ENCODE data around the gene KIF26B.

Gene KIF26B

DNA sequence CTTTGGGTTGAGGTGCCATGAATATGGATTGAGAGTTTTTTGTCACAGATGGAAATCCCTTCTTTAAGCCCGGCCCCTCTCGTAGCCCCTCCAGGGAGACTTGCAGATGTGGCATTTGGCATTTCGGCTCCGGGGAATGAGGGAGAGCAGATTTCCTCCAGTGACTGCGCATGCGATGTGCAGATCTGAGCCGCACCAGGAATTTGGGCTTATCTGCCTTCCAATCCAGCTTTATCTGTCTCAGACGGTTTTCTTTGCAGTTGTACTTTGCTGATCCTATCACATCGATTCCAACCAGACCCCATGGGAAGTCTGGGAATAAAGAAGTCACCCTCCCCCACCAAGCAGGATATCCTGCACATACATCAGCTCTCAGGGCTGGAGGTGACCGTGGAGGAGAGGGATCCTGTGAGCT, 11.7 kb downstream of the KIF26B start:
- no peak for DNase-seq (ENCODE audit: low spot score)
- no peak overlapping the region for H3K27ac ChIP-seq
- ChIA-PET POLR2A (ENCODE audit: low non-redundant PET) (no interaction called here), CTCF (interaction anchor here (1.2 kb wide), 1 partner anchor 11 kb away, joined by 6 read pairs; no protein-coding TSS in a partner anchor)
- TF ChIP-seq, protein P1, sequence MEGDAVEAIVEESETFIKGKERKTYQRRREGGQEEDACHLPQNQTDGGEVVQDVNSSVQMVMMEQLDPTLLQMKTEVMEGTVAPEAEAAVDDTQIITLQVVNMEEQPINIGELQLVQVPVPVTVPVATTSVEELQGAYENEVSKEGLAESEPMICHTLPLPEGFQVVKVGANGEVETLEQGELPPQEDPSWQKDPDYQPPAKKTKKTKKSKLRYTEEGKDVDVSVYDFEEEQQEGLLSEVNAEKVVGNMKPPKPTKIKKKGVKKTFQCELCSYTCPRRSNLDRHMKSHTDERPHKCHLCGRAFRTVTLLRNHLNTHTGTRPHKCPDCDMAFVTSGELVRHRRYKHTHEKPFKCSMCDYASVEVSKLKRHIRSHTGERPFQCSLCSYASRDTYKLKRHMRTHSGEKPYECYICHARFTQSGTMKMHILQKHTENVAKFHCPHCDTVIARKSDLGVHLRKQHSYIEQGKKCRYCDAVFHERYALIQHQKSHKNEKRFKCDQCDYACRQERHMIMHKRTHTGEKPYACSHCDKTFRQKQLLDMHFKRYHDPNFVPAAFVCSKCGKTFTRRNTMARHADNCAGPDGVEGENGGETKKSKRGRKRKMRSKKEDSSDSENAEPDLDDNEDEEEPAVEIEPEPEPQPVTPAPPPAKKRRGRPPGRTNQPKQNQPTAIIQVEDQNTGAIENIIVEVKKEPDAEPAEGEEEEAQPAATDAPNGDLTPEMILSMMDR (conservative IDR thresholded peaks at IDR 0.05; ENCODE audit: low read depth): no peak

DNA sequence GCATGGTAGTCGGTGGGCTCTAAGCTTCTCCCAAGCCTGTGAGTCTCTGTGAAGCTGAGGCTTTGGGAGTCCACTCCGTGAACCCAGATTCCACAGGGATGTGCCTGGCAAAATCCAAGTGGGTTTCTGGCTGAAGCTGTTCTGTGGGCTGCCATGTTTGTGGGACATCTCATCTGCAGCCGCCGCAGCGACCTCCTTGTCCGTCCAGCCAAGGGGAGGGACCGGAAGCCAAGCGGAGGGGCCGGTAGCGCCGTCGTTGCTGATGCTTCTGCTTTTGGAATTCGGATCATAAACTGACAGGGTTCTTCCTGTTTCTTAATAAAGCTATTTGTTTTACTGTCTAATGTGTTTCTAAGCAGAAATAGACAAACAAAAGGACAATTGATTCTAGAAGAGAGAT, 13.3 kb downstream of the KIF26B start:
- CTCF ChIA-PET: interaction anchor here (2.2 kb wide), 1 partner anchor 12 kb away, joined by 10 read pairs; no protein-coding TSS in a partner anchor
- no peak for DNase-seq (ENCODE audit: low spot score)
- TF ChIP-seq, protein P1 (conservative IDR thresholded peaks at IDR 0.05; ENCODE audit: low read depth): no peak
- POLR2A ChIA-PET (ENCODE audit: low non-redundant PET): no interaction called here
- no peak overlapping the region for H3K27ac ChIP-seq

DNA sequence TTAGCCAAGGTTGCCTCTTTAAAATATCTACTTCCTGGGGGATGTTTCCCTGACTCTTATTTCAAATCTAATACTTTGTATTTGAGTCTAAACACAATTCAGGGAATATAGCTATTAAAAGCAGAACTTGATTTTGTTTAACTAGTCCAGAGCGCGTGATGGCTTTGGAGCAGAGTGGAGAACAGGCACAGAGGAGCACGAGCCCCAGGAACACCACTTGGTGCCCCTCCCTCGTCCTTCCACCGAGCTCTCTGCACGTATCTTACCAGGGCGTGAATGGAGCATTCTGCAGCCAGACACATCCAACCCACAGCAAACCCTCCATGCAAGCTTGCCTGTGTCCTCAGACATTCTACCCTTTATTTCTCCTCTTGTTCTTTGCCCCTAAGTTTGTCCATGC, 14.1 kb downstream of the KIF26B start:
- ChIA-PET POLR2A (ENCODE audit: low non-redundant PET) (no interaction called here), CTCF (interaction anchor here (2.2 kb wide), 1 partner anchor 13 kb away, joined by 10 read pairs; no protein-coding TSS in a partner anchor)
- no peak for DNase-seq (ENCODE audit: low spot score)
- H3K27ac ChIP-seq: no peak overlapping the region
- TF ChIP-seq, protein P1 (conservative IDR thresholded peaks at IDR 0.05; ENCODE audit: low read depth): no peak

DNA sequence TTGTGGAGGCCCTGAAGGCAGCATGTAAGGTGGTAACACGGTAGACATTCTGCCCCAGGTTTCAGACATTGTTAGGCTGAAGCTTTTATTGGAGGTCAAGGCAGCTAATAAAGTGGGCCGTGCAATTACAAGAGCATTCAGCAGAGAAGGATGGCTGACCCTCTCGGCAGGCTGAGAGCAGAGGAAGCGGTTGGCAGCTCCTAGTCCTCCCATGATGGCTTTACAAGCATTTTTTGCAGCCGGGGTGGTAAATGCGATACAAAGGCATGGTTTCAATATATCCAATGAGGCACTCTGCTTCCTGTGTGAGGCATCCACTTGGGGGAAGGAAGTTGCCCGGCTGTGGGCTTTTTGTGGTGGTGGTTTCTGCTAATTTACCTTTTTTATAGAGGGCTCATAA, 14.6 kb downstream of the KIF26B start:
- DNase-seq (ENCODE audit: low spot score): no peak
- TF ChIP-seq, protein P1 (conservative IDR thresholded peaks at IDR 0.05; ENCODE audit: low read depth): no peak
- no peak overlapping the region for H3K27ac ChIP-seq
- POLR2A ChIA-PET (ENCODE audit: low non-redundant PET): no interaction called here
- CTCF ChIA-PET: interaction anchor here (2.2 kb wide), 1 partner anchor 13 kb away, joined by 10 read pairs; no protein-coding TSS in a partner anchor

DNA sequence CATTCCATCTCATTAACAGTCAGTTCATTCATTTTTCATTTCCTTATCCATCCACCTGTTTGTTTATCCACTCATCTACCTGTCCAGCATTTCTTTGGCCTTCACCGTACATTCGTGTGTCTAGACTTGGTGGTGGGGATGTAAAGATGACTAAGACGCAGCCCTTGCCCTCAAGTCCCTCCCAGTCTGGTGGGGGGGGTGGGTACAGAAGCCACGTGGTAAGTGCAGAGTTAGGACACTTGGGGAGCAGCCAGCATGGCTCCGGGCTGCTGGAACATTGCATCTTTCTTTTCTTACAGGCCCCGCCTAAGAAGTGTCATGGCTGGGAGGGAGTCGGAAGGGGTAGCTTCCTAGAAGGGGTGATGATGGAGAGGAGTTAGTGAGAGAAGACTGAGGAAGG, 17.2 kb downstream of the KIF26B start:
- TF ChIP-seq, protein P1 (conservative IDR thresholded peaks at IDR 0.05; ENCODE audit: low read depth): no peak
- DNase-seq (ENCODE audit: low spot score): no peak
- ChIA-PET POLR2A (ENCODE audit: low non-redundant PET) (no interaction called here), CTCF (no interaction called here)
- no peak overlapping the region for H3K27ac ChIP-seq

DNA sequence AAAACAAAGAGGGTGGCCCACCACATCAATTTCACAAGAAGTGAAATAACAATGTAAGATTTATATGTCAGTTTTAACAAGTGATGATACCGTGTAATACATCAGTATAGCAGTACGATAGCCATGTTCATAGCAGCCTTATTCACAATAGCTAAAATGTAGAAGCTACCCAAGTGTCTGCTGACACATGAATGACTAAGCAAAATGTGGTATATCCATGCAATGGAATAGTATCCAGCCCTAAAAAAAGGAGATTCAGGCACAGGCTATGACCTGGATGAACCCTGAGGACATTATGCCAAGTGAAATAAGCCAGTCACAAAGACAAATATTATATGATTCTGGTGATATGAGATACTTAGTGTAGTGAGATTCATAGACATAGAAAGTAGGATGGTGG, 18.0 kb downstream of the KIF26B start:
- CTCF ChIA-PET: interaction anchor here (0.7 kb wide), 1 partner anchor 486 kb away, joined by 3 read pairs; no protein-coding TSS in a partner anchor
- H3K27ac ChIP-seq: no peak overlapping the region
- TF ChIP-seq, protein P1 (conservative IDR thresholded peaks at IDR 0.05; ENCODE audit: low read depth): no peak
- POLR2A ChIA-PET (ENCODE audit: low non-redundant PET): no interaction called here
- DNase-seq (ENCODE audit: low spot score): no peak
